ENCODE data around the gene DDC.
"Not testable (repeated sequence)": the region's sequence is repeated elsewhere in the genome, so short reads cannot be mapped to it uniquely, and the experiment has no call there.

Gene DDC

DNA sequence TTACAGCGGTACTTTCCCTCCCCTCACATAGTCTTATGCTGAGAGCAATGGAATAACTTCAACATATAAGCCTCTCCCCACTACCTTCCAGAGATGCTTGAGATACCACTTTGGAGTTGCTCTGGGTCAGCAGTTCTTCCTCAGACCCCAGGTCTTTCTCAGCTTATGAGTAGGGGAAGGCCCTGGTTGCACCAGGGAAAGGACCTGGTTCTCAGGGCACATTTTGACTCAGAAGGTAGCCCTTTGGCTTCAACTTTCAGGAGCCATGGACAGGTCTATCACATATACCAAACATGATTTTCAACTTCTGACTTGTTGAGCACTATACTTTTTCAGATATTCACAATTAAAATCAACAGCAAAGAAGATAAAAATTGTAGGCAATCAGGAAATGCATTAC is 103.5 kb downstream of the DDC start:
- TF ChIP-seq, protein P1, sequence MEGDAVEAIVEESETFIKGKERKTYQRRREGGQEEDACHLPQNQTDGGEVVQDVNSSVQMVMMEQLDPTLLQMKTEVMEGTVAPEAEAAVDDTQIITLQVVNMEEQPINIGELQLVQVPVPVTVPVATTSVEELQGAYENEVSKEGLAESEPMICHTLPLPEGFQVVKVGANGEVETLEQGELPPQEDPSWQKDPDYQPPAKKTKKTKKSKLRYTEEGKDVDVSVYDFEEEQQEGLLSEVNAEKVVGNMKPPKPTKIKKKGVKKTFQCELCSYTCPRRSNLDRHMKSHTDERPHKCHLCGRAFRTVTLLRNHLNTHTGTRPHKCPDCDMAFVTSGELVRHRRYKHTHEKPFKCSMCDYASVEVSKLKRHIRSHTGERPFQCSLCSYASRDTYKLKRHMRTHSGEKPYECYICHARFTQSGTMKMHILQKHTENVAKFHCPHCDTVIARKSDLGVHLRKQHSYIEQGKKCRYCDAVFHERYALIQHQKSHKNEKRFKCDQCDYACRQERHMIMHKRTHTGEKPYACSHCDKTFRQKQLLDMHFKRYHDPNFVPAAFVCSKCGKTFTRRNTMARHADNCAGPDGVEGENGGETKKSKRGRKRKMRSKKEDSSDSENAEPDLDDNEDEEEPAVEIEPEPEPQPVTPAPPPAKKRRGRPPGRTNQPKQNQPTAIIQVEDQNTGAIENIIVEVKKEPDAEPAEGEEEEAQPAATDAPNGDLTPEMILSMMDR (IDR thresholded peaks at IDR 0.05; ENCODE audit: low read depth, low read length), result no peak
- DNase-seq (ENCODE audit: extremely low read depth, low read depth), result no peak

DNA sequence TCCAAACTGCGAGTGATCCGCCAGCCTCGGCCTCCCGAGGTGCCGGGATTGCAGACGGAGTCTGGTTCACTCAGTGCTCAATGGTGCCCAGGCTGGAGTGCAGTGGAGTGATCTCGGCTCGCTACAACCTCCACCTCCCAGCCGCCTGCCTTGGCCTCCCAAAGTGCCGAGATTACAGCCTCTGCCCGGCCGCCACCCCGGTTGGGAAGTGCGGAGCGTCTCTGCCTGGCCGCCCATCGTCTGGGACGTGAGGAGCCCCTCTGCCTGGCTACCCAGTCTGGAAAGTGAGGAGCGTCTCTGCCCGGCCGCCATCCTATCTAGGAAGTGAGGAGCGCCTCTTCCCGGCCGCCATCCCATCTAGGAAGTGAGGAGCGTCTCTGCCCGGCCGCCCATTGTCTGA is 106.0 kb downstream of the DDC start:
- not testable (repeated sequence) for DNase-seq (ENCODE audit: extremely low read depth, low read depth)

DNA sequence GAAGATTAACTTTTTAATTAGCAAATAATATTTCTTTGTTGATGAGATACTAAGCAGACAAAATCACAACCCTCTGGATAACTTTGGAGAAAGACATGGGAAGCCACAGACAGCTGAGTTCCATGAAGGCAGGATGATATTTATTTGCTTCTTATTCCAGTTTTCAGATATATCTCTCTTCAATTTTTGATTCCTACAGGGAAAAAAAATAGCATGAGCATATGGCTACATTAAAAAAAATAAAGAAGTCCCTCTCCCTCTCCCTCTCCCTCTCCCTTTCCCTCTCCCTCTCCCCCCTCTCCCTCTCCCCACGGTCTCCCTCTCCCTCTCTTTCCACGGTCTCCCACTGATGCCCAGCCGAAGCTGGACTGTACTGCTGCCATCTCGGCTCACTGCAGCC is 106.6 kb downstream of the DDC start:
- not testable (repeated sequence) for DNase-seq (ENCODE audit: extremely low read depth, low read depth)

DNA sequence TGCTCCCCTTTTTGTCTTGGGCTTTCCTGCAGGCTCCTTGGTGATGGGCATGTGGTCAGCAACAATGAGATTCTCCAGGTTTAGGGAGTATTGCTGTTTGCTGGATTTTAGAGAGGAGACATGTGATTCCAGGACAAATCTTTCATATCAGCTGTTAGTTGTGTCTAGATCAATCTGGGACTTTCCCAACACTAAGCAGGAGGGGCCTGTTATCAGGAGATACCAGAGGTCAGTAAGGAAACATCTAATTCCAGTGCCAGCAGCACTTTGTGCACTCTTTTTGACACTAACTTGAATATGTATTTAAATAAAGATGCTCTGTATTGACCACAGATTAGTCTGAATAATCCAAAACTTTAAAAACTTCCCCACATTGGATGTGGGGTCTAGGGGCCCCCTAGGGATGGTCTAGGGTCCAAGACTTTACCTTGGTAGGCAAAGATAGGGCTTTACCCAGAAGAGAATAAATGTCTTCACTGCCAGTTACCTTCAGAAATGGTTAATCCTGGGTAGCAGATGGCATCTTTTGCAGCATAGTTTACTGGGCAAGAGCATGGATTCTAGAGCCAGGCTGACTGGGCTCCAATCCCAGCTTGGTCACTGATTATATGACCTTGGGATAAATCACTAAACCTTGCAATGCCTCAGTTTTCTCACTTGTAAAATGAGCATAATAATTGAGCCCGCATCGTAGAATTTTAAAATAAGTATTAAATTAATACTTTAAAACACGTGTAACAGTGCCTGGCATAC is 108.7 kb downstream of the DDC start:
- no peak for DNase-seq (ENCODE audit: extremely low read depth, low read depth)
- TF ChIP-seq, protein P1 (IDR thresholded peaks at IDR 0.05; ENCODE audit: low read depth, low read length), result no peak

DNA sequence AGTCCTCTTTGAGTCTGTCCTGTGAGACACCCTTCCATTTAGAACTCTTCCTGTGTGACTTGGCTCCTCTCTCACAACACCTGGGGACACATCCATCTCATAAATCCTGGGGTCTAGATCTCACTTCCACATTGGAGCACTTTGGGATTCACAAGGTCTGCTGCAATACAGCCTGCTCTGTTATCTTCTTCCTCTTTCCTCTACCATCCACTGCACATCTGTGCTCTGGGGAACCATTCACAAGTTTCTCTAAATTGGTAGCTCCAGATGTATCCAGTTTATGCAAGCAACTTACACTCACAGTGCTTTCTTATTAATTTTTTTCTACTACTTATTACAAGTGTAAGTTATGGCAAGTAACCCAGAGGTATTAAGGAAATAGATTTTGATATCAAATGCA is 109.5 kb downstream of the DDC start:
- TF ChIP-seq, protein P1 (IDR thresholded peaks at IDR 0.05; ENCODE audit: low read depth, low read length), result no peak

DNA sequence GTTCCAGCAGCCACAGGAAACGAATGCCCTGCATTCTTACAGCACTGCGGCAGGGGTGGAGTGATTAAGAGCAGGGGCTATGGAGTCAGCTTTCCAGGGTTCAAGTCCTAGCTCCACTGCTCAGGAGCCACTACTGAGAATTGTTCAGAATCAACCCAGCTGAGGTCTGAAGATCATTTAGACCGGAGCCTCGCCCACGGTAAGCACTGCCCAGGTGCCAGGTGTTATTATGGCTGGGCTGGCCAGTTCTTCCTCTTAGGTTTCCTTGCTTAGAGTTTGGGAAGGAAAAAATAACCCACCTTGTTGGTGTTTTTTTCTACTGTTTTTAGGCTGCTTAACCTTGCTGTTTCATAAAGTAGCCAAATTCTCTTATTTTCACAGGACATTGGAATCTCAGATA is 110.2 kb downstream of the DDC start:
- no peak for DNase-seq (ENCODE audit: extremely low read depth, low read depth)
- TF ChIP-seq, protein P1 (IDR thresholded peaks at IDR 0.05; ENCODE audit: low read depth, low read length), result no peak

More for the DNA sequence above, 109.5 kb downstream of the DDC start:
- no peak for DNase-seq (ENCODE audit: extremely low read depth, low read depth)

DNA sequence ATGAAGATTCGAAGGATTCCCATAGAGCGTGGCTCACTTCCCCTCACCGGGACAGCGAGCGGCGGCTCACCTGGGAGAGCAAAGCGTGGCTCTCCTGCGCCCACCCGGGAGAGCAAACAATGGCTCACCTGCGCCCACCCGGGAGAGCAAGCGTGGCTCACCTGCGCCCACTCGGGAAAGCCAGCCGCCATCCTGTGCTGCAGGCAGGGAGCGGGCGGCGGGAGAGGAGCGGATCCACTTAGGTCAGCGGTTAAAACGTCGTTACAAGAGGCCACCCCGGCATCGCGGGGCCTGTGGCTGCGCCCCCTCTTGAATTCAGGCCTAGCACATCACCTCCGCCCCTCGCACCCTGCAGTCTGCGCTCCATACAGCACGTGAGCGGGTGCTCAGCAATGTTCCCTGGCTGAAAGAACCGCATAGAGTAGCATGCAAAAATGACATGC is 114.6 kb downstream of the DDC start:
- TF ChIP-seq, protein P1 (IDR thresholded peaks at IDR 0.05; ENCODE audit: low read depth, low read length), result no peak
- DNase-seq (ENCODE audit: extremely low read depth, low read depth), result no peak

DNA sequence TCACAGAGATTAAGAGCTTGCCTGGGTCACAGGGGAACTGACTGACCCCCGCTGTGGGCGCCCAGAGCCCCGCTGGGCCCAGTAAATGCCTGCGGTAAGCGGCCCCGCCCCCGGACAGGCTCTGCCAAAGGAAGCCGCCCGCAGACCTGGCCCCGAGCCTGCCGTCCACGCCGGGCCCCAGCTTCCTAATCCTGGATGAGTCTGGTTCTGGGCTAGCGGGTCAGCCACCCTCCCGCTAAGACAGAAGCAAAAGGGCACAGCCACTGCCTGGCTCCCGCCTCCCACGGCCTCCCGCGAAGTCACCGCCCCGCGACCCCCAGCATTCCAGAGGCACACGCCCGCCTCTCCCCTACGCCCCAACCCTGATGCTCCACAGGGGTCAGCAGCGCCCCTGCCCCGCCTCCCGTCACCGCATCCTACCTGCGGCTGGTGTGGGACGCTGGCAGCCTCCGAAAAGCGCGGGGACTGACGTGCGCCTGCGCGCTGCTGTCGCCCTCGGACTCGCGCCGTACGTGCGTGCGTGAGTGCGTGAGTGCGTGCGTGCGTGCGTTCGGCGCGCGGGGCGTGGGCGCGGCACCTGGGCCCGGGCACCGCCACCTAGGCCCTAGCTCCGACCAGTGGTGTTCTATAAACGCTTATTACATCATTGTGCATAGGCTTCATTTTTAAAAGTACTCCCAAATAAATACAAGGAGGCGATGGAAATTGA is 115.2 kb downstream of the DDC start, which contains the start of gene FIGNL1:
Gene FIGNL1, minus strand, starts transcription at position 470 of the 709 bp plus-strand sequence. CDS start 3,063 bp downstream, outside the sequence.
- peak; percentile 40 for DNase-seq (ENCODE audit: extremely low read depth, low read depth)
- TF ChIP-seq, protein P1 (IDR thresholded peaks at IDR 0.05; ENCODE audit: low read depth, low read length), result no peak

Measured in AG09319 (cell line).